Measurements from ENCODE around the gene USP12.
"Not testable (repeated sequence)": the region's sequence is repeated elsewhere in the genome, so short reads cannot be mapped to it uniquely, and the experiment has no call there.

The USP12 gene

GRCh38 chr13:27171244-27171826, at the start of gene USP12:
Gene USP12, minus strand, starts transcription at chr13:27171811. Its CDS starts 172 bp downstream, at chr13:27171639.
- peak; percentile 68 for DNase-seq

- no peak for DNase-seq
These were observed 48.0 kb upstream of the USP12 start for GRCh38 chr13:27219611-27220010.

GRCh38 chr13:27218861-27219260, 47.2 kb upstream of the USP12 start:
- not testable (repeated sequence) for DNase-seq

GRCh38 chr13:27217791-27218190, 46.2 kb upstream of the USP12 start:
- DNase-seq: not testable (repeated sequence)

DNA sequence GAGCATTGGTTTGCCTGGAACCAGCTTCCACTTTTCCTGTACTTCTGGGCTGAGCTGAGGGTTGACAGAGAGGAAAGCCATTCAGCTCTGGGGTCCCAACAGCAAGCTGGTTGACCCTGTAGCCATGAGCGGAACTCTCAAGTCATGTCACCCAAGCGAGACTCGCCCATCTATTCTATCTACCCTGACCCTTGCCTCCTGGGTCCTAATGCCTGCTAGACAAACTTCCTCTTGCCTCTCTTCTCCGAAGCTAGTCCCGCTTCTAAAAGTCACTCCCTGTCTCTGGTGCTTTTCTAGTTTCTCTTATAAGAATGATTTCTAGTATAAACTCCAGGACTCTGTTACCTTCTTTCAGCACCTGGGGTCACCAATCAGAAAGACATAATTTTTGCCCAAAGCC, 41.8 kb upstream of the USP12 start:
- DNase-seq: not testable (repeated sequence)

- DNase-seq: no peak
These were observed 40.3 kb upstream of the USP12 start for GRCh38 chr13:27211771-27212364.

DNA sequence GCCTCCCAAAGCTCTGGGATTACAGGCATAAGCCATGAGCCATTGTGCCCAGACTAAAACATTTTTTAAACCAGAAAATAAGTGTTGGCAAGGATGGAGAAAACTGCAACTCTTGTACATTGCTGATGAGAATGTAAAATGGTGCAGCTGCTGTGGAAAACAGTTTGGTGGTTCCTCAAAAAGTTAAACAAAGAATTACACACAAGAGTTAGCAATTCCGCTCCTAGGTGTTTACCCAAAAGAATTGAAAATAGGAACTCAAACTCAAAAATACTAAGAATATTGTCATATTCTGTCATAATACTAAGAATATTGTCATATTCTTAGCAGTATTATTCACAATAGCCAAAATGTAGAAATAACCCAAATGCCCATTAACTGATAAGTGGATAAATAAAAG, 39.7 kb upstream of the USP12 start:
- no peak for DNase-seq

- no peak for DNase-seq
These were observed 36.9 kb upstream of the USP12 start for GRCh38 chr13:27208514-27208913.

DNA sequence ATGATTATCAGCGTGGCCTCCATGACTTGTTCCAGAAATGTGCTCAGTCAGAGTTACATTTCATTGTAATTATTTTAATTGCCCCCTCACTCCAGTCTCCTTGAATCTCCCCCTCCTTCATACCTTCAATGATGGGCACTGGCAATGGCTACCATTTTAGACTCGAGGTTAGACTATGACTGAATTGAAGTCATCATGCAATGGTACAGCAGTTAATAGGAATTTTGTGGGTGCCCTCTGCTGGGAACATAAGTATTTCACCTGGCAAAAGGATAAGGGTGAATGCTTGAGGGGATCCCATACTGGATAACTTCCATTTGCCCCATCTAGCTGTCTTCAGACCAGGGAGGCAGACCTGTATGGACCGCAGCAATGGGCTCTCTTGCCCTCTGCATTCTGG, 32.2 kb upstream of the USP12 start:
- no peak for DNase-seq

GRCh38 chr13:27203186-27203585, 31.6 kb upstream of the USP12 start:
- peak; percentile 20 for DNase-seq

DNA sequence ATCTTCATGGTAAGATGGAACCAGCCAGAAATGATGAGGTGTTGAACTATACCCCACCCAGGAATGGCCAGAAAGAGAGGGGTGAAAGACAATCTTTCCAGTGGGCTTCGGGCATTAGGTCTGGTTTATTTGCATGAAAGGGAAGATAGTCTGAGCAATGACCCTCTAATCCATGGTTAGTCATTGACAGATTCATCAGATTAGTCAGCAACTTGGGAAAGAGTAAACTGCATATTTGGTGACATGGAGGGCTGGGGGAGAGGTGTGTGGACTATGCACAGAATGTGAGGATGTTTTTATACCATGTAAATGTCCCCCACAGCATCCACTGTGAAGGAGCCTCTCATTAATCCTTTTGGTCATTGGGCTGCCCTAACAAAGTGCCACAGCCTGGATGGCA, 30.1 kb upstream of the USP12 start:
- DNase-seq: peak; percentile 4

DNA sequence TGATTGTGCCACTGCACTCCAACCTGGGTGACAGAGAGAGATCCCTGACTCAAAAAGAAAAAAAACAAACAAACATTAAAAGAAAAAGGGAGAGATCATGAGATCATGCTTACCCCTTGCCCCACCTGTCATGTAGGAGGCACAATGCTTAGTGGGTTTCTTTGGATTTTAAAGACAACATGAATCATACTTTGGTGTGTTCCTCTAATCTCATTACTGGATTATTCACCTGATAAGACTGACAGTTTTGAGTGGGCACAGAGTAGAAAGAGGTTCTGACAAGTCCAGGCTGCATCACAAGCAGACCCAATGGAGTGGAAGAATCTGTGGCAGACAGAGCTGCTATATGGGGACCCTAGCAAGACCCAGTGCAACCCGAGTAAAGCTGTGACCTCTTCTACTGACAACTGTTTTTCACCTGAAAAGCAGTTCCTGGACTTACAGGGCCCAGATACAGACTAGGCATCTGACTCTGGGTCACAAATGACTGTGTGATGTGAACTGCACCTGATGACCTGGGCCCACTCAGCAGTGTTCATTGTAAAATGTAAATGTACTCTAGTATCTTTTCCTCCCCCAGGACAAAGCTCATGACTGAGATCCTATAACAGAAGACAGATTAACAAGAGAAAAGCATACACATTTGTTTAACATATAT, 28.9 kb upstream of the USP12 start:
- peak; percentile 54 for DNase-seq

DNA sequence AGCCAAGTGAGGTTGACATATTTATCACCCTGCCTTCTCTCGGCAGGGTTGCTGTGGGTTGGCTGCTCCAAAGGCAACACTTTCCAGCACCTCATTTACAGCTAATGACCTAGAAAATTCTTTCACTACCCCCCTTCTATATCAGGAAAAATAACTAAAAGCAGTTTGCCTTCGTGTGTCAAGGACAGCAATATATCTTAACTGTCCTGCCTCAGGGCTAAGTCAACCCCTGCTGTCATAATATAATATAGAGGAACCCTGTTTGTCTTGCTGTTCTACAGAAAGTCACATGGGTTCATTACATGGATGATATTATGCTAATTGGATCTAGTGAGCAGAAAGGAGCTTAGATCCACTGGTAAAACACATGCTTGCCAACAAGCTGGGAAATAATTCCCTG, 28.1 kb upstream of the USP12 start:
- no peak for DNase-seq

GRCh38 chr13:27199211-27199610, 27.6 kb upstream of the USP12 start:
- DNase-seq: peak; percentile 1

GRCh38 chr13:27194895-27195764, 23.5 kb upstream of the USP12 start:
- no peak for DNase-seq

DNA sequence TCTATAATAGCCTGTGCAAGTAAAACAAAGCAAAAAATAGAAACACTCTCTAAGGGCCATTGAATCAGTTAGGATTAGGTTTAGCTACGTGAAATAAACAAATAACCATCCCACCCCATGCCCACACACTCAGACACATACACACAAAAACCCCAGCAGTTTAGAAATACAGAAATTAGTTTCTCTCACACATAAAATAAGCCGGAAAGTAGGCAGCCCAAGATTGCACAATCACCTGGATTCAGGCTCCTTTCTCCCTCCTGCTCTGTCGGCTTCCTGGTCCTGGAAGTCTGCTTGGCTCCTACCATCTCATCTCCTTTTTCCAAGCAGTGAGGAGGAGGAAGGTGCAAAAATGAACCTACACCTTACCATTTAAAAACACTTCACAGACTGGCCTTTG, 22.6 kb upstream of the USP12 start:
- DNase-seq: no peak

DNA sequence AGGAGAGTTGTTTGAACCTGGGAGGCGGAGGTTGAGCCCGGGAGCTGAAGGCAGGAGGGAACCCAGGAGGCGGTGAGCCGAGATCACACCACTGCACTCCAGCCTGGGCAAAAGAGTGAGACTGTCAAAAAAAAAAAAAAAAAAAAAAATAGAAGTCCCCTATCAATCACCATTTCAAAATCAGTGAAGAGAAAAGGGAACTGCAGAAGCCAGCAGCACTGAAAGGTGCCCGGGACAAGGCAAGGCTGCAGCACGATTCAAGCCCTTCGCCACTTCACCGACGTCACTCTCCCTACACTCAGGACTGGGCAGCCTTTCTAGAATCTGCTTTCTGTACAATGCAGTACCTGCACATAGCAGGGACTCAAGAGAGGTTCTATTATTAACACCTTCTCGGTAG, 21.9 kb upstream of the USP12 start:
- no peak for DNase-seq

- DNase-seq: no peak
These were observed 21.4 kb upstream of the USP12 start for GRCh38 chr13:27192973-27193372.

- not testable (repeated sequence) for DNase-seq
These were observed 20.8 kb upstream of the USP12 start for GRCh38 chr13:27192367-27192766.

DNA sequence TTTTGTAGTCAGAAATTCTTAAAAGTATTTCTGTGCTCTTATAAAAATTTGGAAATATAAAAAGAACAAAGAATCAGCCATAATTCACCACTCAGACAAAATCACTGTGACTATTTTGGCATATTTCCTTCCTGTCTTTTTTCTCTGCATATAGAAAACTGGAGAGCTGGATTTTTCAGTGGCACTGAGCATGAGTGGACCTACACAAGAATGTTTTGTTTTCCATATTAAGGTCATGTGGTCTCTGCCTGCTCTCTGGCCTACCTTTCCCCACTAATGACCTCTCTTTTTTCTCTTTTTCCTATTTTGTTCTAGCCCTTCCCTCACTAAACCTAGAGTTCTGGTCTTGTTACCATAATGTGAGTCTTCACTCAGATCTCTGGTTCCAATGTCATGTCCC, 17.6 kb upstream of the USP12 start:
- DNase-seq: no peak

DNA sequence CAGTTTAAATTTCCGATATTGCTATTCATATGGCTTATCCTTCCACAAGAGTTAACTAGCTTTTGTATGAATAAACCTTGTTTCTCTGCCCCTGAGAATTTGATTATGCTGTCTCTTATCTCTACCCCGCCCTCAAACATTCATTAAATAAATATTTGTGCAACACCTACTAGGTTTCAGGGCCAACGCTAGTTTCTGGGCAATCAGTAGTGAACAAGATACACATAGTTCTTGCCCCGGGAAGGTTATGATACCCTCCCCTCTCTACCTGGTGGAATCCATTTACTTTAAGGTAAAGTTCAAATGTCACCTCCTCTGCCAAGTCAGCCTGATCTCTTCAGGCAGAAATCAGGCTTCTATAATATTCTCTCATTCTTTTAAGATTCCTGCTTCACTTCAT, 16.6 kb upstream of the USP12 start:
- peak; percentile 1 for DNase-seq

DNA sequence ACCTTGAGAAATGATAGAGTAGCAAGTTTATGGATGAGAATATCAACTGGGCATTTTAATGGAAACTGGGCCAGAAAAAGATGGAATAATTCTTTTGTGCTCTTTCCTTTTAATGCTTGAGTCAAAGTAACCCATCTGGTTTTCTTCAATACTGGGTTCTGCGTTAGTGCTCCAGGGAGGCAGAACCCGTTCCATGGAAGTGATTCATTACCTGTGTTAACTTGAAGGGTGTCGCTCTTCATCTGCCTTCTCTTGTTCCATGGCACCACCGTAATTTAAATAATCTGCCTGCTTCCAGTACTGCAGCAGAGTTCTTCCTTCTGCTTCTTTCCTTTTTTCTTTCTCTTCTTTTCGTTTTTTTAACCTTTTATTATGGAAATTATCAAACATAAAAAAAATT, 14.7 kb upstream of the USP12 start:
- DNase-seq: no peak

- peak; percentile 25 for DNase-seq
These were observed 12.0 kb upstream of the USP12 start for GRCh38 chr13:27183561-27184147.
